ENCODE measurements around the gene PTF1A.

Gene PTF1A

DNA sequence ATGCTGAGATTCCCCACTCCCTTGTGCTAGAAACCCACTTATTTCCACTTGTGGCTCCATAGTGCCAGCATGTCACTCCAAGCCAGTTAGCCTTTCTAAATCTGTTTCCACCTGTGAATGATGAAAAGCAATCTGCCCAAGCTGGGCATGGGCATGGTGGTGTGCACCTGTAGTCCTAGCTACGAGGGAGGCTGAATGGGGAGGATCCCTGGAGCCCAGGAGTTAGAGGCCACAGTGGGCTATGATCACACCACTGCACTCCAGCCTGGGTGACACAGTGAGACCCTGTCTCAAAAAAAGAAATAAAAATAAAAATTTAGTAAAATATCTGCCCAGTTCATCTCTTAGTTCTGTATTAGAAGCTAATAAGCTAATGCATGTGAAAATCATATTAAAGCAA lies 5.0 kb upstream of the PTF1A start:
- H3K27me3 ChIP-seq (ENCODE audit: control insufficient read depth in 2 of 2, insufficient read depth in 2 of 2, low read length in 2 of 2): peaks cover 6 to 9% of the 10 kb centered on the region in 2 donors
- no peak overlapping the region for H3K27ac ChIP-seq (ENCODE audit: low read depth in 2 of 2, low read length in 2 of 2)
- no peak overlapping the region for H3K4me3 ChIP-seq (ENCODE audit: low read length in 2 of 2)
- no peaks in the 10 kb centered on the region for H3K36me3 ChIP-seq (ENCODE audit: control insufficient read depth in 2 of 2, insufficient read depth in 2 of 2, low read length in 2 of 2)
- H3K4me1 ChIP-seq (ENCODE audit: control insufficient read depth in 2 of 2, insufficient read depth in 2 of 2, low read length in 2 of 2): peaks cover 0 to 2% of the 10 kb centered on the region in 2 donors
- no peaks in the 10 kb centered on the region for H3K9me3 ChIP-seq (ENCODE audit: control insufficient read depth in 2 of 2, low read length in 2 of 2)
- H3K9ac ChIP-seq (ENCODE audit: low read depth in 1 of 2, low read length in 2 of 2): no peak overlapping the region

- no peaks in the 10 kb centered on the region for H3K36me3 ChIP-seq (ENCODE audit: control insufficient read depth in 2 of 2, insufficient read depth in 2 of 2, low read length in 2 of 2)
- H3K27me3 ChIP-seq (ENCODE audit: control insufficient read depth in 2 of 2, insufficient read depth in 2 of 2, low read length in 2 of 2): peaks cover 11 to 13% of the 10 kb centered on the region in 2 donors
- H3K9me3 ChIP-seq (ENCODE audit: control insufficient read depth in 2 of 2, low read length in 2 of 2): no peaks in the 10 kb centered on the region
- no peak overlapping the region for H3K27ac ChIP-seq (ENCODE audit: low read depth in 2 of 2, low read length in 2 of 2)
- no peak overlapping the region for H3K9ac ChIP-seq (ENCODE audit: low read depth in 1 of 2, low read length in 2 of 2)
- peaks cover 0 to 2% of the 10 kb centered on the region in 2 donors for H3K4me1 ChIP-seq (ENCODE audit: control insufficient read depth in 2 of 2, insufficient read depth in 2 of 2, low read length in 2 of 2)
- H3K4me3 ChIP-seq (ENCODE audit: low read length in 2 of 2): no peak overlapping the region
Measured at GRCh38 chr10:23189024-23189423, 3.1 kb upstream of the PTF1A start.

DNA sequence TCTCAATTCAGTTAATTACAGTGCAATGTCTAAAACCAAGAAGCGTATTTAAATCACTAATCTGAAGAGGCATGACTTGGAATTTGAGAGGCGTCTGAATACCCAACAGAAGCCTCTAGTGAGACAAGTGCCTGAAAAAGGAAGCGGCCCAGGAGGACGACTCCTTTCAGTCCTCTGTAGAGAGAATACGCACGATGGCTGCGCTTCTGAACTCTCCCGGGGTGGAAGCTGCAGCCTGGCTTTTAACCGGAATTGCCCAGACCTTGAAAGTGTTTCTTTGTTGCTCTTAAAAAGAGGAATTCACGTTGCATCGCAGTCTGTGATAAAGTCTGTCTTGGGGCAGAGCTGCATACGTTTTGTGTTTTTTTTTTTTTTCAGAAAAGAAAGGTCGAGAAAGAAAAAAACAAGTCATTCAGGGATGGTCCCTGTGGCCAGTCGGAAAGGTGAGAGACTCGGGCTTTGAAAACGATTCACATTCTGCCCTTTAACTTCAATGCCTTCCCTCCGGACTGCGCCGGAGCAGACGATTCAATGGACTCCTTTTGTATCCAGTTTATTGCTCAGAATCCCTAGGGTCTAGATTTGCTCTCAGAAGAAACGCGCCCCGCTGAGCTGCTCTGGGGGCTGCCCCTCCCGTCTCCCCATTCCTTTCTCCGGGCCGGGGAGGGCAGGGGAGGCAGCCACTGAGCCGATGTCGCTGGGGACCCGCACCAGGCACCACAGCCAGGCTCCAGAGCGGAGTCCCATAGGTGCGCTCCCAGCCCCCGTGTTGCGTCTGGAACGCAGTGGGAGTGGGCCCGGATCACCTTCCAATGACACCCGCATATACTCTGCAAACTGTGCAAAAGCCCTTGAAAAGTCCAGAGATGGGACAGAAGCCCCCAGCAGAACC lies 994 bp upstream of the PTF1A start:
- Histone ChIP-seq H3K9ac (ENCODE audit: low read depth in 1 of 2, low read length in 2 of 2) (no peak overlapping the region), H3K27me3 (ENCODE audit: control insufficient read depth in 2 of 2, insufficient read depth in 2 of 2, low read length in 2 of 2) (peaks cover 24 to 34% of the 10 kb centered on the region in 2 donors), H3K36me3 (ENCODE audit: control insufficient read depth in 2 of 2, insufficient read depth in 2 of 2, low read length in 2 of 2) (no peaks in the 10 kb centered on the region), H3K9me3 (ENCODE audit: control insufficient read depth in 2 of 2, low read length in 2 of 2) (no peaks in the 10 kb centered on the region), H3K4me1 (ENCODE audit: control insufficient read depth in 2 of 2, insufficient read depth in 2 of 2, low read length in 2 of 2) (peaks cover 0 to 2% of the 10 kb centered on the region in 2 donors), H3K4me3 (ENCODE audit: low read length in 2 of 2) (no peak overlapping the region), H3K27ac (ENCODE audit: low read depth in 2 of 2, low read length in 2 of 2) (no peak overlapping the region)

DNA sequence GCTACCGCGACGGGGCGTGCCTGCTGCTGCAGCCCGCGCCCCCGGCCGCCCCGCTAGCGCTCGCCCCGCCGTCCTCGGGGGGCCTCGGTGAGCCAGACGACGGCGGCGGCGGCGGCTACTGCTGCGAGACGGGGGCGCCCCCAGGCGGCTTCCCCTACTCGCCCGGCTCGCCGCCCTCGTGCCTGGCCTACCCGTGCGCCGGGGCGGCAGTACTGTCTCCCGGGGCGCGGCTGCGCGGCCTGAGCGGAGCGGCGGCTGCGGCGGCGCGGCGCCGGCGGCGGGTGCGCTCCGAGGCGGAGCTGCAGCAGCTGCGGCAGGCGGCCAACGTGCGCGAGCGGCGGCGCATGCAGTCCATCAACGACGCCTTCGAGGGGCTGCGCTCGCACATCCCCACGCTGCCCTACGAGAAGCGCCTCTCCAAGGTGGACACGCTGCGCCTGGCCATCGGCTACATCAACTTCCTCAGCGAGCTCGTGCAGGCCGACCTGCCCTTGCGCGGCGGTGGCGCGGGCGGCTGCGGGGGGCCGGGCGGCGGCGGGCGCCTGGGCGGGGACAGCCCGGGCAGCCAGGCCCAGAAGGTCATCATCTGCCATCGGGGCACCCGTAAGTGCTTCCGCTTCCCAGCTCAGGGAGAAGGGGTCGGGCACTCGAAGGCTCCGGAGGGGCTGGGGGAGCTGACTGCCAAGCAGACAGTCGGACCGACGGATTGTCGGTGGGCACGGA lies 761 bp downstream of the PTF1A start:
- no peak overlapping the region for H3K27ac ChIP-seq (ENCODE audit: low read depth in 2 of 2, low read length in 2 of 2)
- no peak overlapping the region for H3K4me3 ChIP-seq (ENCODE audit: low read length in 2 of 2)
- peaks cover 34 to 39% of the 10 kb centered on the region in 2 donors for H3K27me3 ChIP-seq (ENCODE audit: control insufficient read depth in 2 of 2, insufficient read depth in 2 of 2, low read length in 2 of 2)
- no peaks in the 10 kb centered on the region for H3K9me3 ChIP-seq (ENCODE audit: control insufficient read depth in 2 of 2, low read length in 2 of 2)
- no peak overlapping the region for H3K9ac ChIP-seq (ENCODE audit: low read depth in 1 of 2, low read length in 2 of 2)
- H3K4me1 ChIP-seq (ENCODE audit: control insufficient read depth in 2 of 2, insufficient read depth in 2 of 2, low read length in 2 of 2): no peaks in the 10 kb centered on the region
- no peaks in the 10 kb centered on the region for H3K36me3 ChIP-seq (ENCODE audit: control insufficient read depth in 2 of 2, insufficient read depth in 2 of 2, low read length in 2 of 2)

GRCh38 chr10:23193435-23194074 lies 1.4 kb downstream of the PTF1A start:
- H3K9ac ChIP-seq (ENCODE audit: low read depth in 1 of 2, low read length in 2 of 2): no peak overlapping the region
- H3K36me3 ChIP-seq (ENCODE audit: control insufficient read depth in 2 of 2, insufficient read depth in 2 of 2, low read length in 2 of 2): no peaks in the 10 kb centered on the region
- no peak overlapping the region for H3K4me3 ChIP-seq (ENCODE audit: low read length in 2 of 2)
- H3K27me3 ChIP-seq (ENCODE audit: control insufficient read depth in 2 of 2, insufficient read depth in 2 of 2, low read length in 2 of 2): peaks cover 38 to 39% of the 10 kb centered on the region in 2 donors
- H3K27ac ChIP-seq (ENCODE audit: low read depth in 2 of 2, low read length in 2 of 2): no peak overlapping the region
- H3K9me3 ChIP-seq (ENCODE audit: control insufficient read depth in 2 of 2, low read length in 2 of 2): no peaks in the 10 kb centered on the region
- no peaks in the 10 kb centered on the region for H3K4me1 ChIP-seq (ENCODE audit: control insufficient read depth in 2 of 2, insufficient read depth in 2 of 2, low read length in 2 of 2)

- no peak overlapping the region for H3K27ac ChIP-seq (ENCODE audit: low read depth in 2 of 2, low read length in 2 of 2)
- H3K9me3 ChIP-seq (ENCODE audit: control insufficient read depth in 2 of 2, low read length in 2 of 2): no peaks in the 10 kb centered on the region
- no peaks in the 10 kb centered on the region for H3K36me3 ChIP-seq (ENCODE audit: control insufficient read depth in 2 of 2, insufficient read depth in 2 of 2, low read length in 2 of 2)
- H3K4me1 ChIP-seq (ENCODE audit: control insufficient read depth in 2 of 2, insufficient read depth in 2 of 2, low read length in 2 of 2): no peaks in the 10 kb centered on the region
- no peak overlapping the region for H3K4me3 ChIP-seq (ENCODE audit: low read length in 2 of 2)
- no peak overlapping the region for H3K9ac ChIP-seq (ENCODE audit: low read depth in 1 of 2, low read length in 2 of 2)
- H3K27me3 ChIP-seq (ENCODE audit: control insufficient read depth in 2 of 2, insufficient read depth in 2 of 2, low read length in 2 of 2): peaks cover 42 to 47% of the 10 kb centered on the region in 2 donors
Measured at GRCh38 chr10:23194471-23194965, 2.4 kb downstream of the PTF1A start.

DNA sequence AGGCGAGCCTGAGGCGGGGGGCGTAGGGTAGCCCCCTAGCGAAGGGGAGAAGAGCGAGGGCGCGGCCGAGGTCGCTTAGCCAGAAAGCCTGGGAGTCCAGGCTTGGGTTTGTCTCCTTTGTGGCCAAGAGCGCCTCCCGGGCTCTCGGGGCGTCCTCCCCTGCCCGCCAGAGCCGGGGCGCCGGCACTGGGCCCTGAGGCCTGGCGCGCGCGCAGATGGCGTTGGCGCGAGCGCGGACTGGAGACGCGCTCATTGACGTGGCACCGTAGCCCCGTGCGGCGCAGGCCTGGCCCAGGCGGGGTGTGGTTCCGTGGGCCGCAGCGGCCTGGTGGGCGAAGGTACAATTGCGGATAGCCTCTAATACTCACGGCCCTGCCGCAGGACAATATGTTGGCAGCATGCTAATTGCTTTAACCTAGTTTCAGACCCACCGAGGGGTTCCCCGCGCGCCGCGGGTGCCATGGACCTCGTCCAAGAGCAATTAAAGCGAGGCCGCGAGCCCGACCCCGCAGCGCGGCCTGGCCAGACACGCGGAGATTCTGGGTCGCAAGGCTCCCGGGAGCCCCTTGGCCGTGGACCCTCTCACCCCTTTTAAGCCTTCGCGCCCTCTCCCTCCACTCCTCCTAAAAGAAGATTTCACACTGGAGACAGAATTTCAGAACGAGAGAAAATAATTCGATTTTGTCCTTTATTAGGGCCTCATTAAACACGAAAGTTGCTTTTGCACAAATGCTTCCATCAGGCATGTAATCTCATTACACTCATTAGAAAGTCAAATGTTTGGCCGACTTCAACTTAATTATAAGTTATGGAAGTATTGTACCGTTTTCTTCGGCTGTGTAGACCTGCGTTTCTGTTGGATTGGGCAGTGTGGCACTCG lies 3.1 kb downstream of the PTF1A start:
- no peaks in the 10 kb centered on the region for H3K36me3 ChIP-seq (ENCODE audit: control insufficient read depth in 2 of 2, insufficient read depth in 2 of 2, low read length in 2 of 2)
- no peak overlapping the region for H3K9ac ChIP-seq (ENCODE audit: low read depth in 1 of 2, low read length in 2 of 2)
- H3K4me3 ChIP-seq (ENCODE audit: low read length in 2 of 2): no peak overlapping the region
- H3K4me1 ChIP-seq (ENCODE audit: control insufficient read depth in 2 of 2, insufficient read depth in 2 of 2, low read length in 2 of 2): no peaks in the 10 kb centered on the region
- H3K27ac ChIP-seq (ENCODE audit: low read depth in 2 of 2, low read length in 2 of 2): no peak overlapping the region
- no peaks in the 10 kb centered on the region for H3K9me3 ChIP-seq (ENCODE audit: control insufficient read depth in 2 of 2, low read length in 2 of 2)
- H3K27me3 ChIP-seq (ENCODE audit: control insufficient read depth in 2 of 2, insufficient read depth in 2 of 2, low read length in 2 of 2): peaks cover 42 to 47% of the 10 kb centered on the region in 2 donors

GRCh38 chr10:23195846-23196600 lies 3.9 kb downstream of the PTF1A start:
- Histone ChIP-seq H3K27me3 (ENCODE audit: control insufficient read depth in 2 of 2, insufficient read depth in 2 of 2, low read length in 2 of 2) (peaks cover 40 to 50% of the 10 kb centered on the region in 2 donors), H3K9me3 (ENCODE audit: control insufficient read depth in 2 of 2, low read length in 2 of 2) (no peaks in the 10 kb centered on the region), H3K27ac (ENCODE audit: low read depth in 2 of 2, low read length in 2 of 2) (no peak overlapping the region), H3K4me3 (ENCODE audit: low read length in 2 of 2) (no peak overlapping the region), H3K4me1 (ENCODE audit: control insufficient read depth in 2 of 2, insufficient read depth in 2 of 2, low read length in 2 of 2) (no peaks in the 10 kb centered on the region), H3K9ac (ENCODE audit: low read depth in 1 of 2, low read length in 2 of 2) (no peak overlapping the region), H3K36me3 (ENCODE audit: control insufficient read depth in 2 of 2, insufficient read depth in 2 of 2, low read length in 2 of 2) (no peaks in the 10 kb centered on the region)

- H3K27me3 ChIP-seq (ENCODE audit: control insufficient read depth in 2 of 2, insufficient read depth in 2 of 2, low read length in 2 of 2): peaks cover 39 to 43% of the 10 kb centered on the region in 2 donors
- no peaks in the 10 kb centered on the region for H3K9me3 ChIP-seq (ENCODE audit: control insufficient read depth in 2 of 2, low read length in 2 of 2)
- no peaks in the 10 kb centered on the region for H3K4me1 ChIP-seq (ENCODE audit: control insufficient read depth in 2 of 2, insufficient read depth in 2 of 2, low read length in 2 of 2)
- no peak overlapping the region for H3K9ac ChIP-seq (ENCODE audit: low read depth in 1 of 2, low read length in 2 of 2)
- H3K27ac ChIP-seq (ENCODE audit: low read depth in 2 of 2, low read length in 2 of 2): no peak overlapping the region
- H3K36me3 ChIP-seq (ENCODE audit: control insufficient read depth in 2 of 2, insufficient read depth in 2 of 2, low read length in 2 of 2): no peaks in the 10 kb centered on the region
- H3K4me3 ChIP-seq (ENCODE audit: low read length in 2 of 2): no peak overlapping the region
Measured at GRCh38 chr10:23196915-23197314, 4.8 kb downstream of the PTF1A start.

Data from mucosa of rectum (tissue), 2 donors.